Ishikawa (cell line): ENCODE results near the gene OTUD3.

Source experiments
- CREB1 ChIP-seq: IDR thresholded peaks from 2 replicates; pipeline ENCODE4 v1.6.1; 2012; ENCODE audit warnings: low read depth
- EP300 ChIP-seq: IDR thresholded peaks from 2 replicates; pipeline ENCODE4 v1.6.1; 2012; ENCODE audit warnings: borderline replicate concordance
- RAD21 ChIP-seq: IDR thresholded peaks from 2 replicates; pipeline ENCODE4 v1.6.1; 2012; ENCODE audit warnings: low read depth
- TAF1 ChIP-seq: IDR thresholded peaks from 2 replicates; pipeline ENCODE4 v1.6.1; 2012; ENCODE audit warnings: low read depth, mild to moderate bottlenecking
- YY1 ChIP-seq: IDR thresholded peaks from 2 replicates; pipeline ENCODE4 v1.6.1; 2012; ENCODE audit warnings: low read depth
- TF ChIP-seq, protein P1 (sequence below): IDR thresholded peaks from 2 replicates; pipeline ENCODE4 v1.6.1; 2012; ENCODE audit warnings: low read depth, mild to moderate bottlenecking

DNA sequence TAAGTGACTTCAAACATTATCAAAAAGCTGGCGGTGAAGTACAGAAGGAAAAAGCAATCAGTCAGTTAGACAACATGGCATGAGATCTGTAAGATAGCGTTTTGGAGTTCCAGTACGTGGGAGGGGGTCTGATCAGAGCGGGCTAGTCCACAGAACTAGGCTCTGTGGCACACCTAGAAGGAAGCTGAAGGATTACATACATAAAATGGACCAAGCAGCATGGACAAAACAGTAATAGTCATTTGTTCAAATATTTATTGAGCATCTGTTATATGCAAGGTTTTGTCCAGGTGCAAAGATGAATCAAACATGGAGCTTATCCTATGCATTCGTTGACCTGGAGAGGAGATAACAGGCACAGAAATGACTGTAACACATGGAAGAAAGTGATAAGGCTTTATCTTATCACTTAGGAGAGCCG is 64.1 kb downstream of the OTUD3 start:
- TF ChIP-seq TAF1: no peak
- TF ChIP-seq, protein P1, sequence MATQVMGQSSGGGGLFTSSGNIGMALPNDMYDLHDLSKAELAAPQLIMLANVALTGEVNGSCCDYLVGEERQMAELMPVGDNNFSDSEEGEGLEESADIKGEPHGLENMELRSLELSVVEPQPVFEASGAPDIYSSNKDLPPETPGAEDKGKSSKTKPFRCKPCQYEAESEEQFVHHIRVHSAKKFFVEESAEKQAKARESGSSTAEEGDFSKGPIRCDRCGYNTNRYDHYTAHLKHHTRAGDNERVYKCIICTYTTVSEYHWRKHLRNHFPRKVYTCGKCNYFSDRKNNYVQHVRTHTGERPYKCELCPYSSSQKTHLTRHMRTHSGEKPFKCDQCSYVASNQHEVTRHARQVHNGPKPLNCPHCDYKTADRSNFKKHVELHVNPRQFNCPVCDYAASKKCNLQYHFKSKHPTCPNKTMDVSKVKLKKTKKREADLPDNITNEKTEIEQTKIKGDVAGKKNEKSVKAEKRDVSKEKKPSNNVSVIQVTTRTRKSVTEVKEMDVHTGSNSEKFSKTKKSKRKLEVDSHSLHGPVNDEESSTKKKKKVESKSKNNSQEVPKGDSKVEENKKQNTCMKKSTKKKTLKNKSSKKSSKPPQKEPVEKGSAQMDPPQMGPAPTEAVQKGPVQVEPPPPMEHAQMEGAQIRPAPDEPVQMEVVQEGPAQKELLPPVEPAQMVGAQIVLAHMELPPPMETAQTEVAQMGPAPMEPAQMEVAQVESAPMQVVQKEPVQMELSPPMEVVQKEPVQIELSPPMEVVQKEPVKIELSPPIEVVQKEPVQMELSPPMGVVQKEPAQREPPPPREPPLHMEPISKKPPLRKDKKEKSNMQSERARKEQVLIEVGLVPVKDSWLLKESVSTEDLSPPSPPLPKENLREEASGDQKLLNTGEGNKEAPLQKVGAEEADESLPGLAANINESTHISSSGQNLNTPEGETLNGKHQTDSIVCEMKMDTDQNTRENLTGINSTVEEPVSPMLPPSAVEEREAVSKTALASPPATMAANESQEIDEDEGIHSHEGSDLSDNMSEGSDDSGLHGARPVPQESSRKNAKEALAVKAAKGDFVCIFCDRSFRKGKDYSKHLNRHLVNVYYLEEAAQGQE: no peak
- no peak for TF ChIP-seq YY1
- TF ChIP-seq RAD21: no peak
- TF ChIP-seq EP300: no peak
- TF ChIP-seq CREB1: no peak
